Trophoblast cell (in vitro differentiated cells and primary cell): ENCODE results near the gene ACP6.
A peak's percentile ranks its signal among the peaks of the same experiment; 100 is the strongest.

Experiments
- DNase-seq, 2 donors: peaks; one replicate each; pipeline ENCODE4 v3.0.0-alpha.2; 2016
- H2AFZ ChIP-seq: 2 replicates; pipeline ENCODE4 v1.6.1; 2013; ENCODE audit warnings: low read length, moderate library complexity, mild to moderate bottlenecking; ENCODE audit not compliant: insufficient read depth, poor library complexity
- H2AK5ac ChIP-seq: 2 replicates; pipeline ENCODE4 v1.6.1; 2013; ENCODE audit warnings: mild to moderate bottlenecking, low read length
- H2BK120ac ChIP-seq: 2 replicates; pipeline ENCODE4 v1.6.1; 2013; ENCODE audit warnings: low read length, mild to moderate bottlenecking, moderate library complexity; ENCODE audit not compliant: insufficient read depth, poor library complexity
- H2BK12ac ChIP-seq: 2 replicates; pipeline ENCODE4 v1.6.1; 2013; ENCODE audit warnings: mild to moderate bottlenecking, low read length, moderate library complexity
- H2BK5ac ChIP-seq: 2 replicates; pipeline ENCODE4 v1.6.1; 2013; ENCODE audit warnings: low read length, low read depth, moderate library complexity, mild to moderate bottlenecking; ENCODE audit not compliant: poor library complexity
- H3K14ac ChIP-seq: 2 replicates; pipeline ENCODE4 v1.6.1; 2013; ENCODE audit warnings: mild to moderate bottlenecking, low read length
- H3K18ac ChIP-seq: 2 replicates; pipeline ENCODE4 v1.6.1; 2013; ENCODE audit warnings: mild to moderate bottlenecking, low read length
- H3K23ac ChIP-seq: 2 replicates; pipeline ENCODE4 v1.6.1; 2013; ENCODE audit warnings: low read length
- H3K27ac ChIP-seq: 2 replicates; pipeline ENCODE4 v1.5.1; 2013; ENCODE audit warnings: low read depth, mild to moderate bottlenecking, inconsistent platforms, low read length, moderate library complexity
- H3K27me3 ChIP-seq: 2 replicates; pipeline ENCODE4 v1.6.1; 2013; ENCODE audit warnings: inconsistent platforms, mild to moderate bottlenecking, low read length, moderate library complexity; ENCODE audit not compliant: insufficient read depth
- H3K36me3 ChIP-seq, 2 experiments: 1 replicate in 1 of 2; 2 replicates in 1 of 2; pipeline ENCODE4 v1.6.1; 2013; ENCODE audit warnings: low read length in 2 of 2, mild to moderate bottlenecking in 2 of 2, moderate library complexity in 1 of 2; ENCODE audit not compliant: insufficient read depth in 2 of 2, control insufficient read depth in 1 of 2
- H3K4ac ChIP-seq: 2 replicates; pipeline ENCODE4 v1.6.1; 2013; ENCODE audit warnings: low read depth, mild to moderate bottlenecking, low read length, moderate library complexity
- H3K4me1 ChIP-seq, 2 experiments: 1 replicate in 1 of 2; 2 replicates in 1 of 2; pipeline ENCODE4 v1.6.1; 2013; ENCODE audit warnings: low read length in 2 of 2, mild to moderate bottlenecking in 2 of 2, moderate library complexity in 1 of 2; ENCODE audit not compliant: insufficient read depth in 2 of 2, control insufficient read depth in 1 of 2
- H3K4me2 ChIP-seq: 2 replicates; pipeline ENCODE4 v1.6.1; 2013; ENCODE audit warnings: inconsistent platforms, mild to moderate bottlenecking, low read length, moderate library complexity
- H3K4me3 ChIP-seq: 2 replicates; pipeline ENCODE4 v1.5.1; 2013; ENCODE audit warnings: mild to moderate bottlenecking, low read depth, low read length, inconsistent platforms
- H3K79me1 ChIP-seq: one replicate; pipeline ENCODE4 v1.6.1; 2013; ENCODE audit warnings: low read length
- H3K79me2 ChIP-seq: 2 replicates; pipeline ENCODE4 v1.6.1; 2013; ENCODE audit warnings: low read length, mild to moderate bottlenecking; ENCODE audit not compliant: control insufficient read depth, insufficient read depth, poor library complexity
- H3K9ac ChIP-seq: 2 replicates; pipeline ENCODE4 v1.6.1; 2013; ENCODE audit warnings: mild to moderate bottlenecking, low read length
- H3K9me3 ChIP-seq: 2 replicates; pipeline ENCODE4 v1.6.1; 2013; ENCODE audit warnings: low read depth, mild to moderate bottlenecking, control low read depth, inconsistent platforms, low read length; ENCODE audit not compliant: insufficient read depth
- H4K12ac ChIP-seq: 2 replicates; pipeline ENCODE4 v1.6.1; 2013; ENCODE audit warnings: low read depth, mild to moderate bottlenecking, low read length, moderate library complexity
- H4K8ac ChIP-seq: 2 replicates; pipeline ENCODE4 v1.6.1; 2013; ENCODE audit warnings: low read depth, mild to moderate bottlenecking, low read length, moderate library complexity
- H4K91ac ChIP-seq: one replicate; pipeline ENCODE4 v1.6.1; 2013; ENCODE audit warnings: low read depth, mild to moderate bottlenecking, low read length, moderate library complexity
- WGBS: extraction: QIAGEN DNeasy Blood & Tissue Kit; methylation state at CpG from one replicate; pipeline ENCODE4 v1.1.7; 2013; ENCODE audit warnings: missing lambda C conversion rate; ENCODE audit not compliant: insufficient read length, insufficient coverage; ENCODE audit errors: extremely low coverage; 5-methylcytosine and 5-hydroxymethylcytosine counted together

The ACP6 gene

DNA sequence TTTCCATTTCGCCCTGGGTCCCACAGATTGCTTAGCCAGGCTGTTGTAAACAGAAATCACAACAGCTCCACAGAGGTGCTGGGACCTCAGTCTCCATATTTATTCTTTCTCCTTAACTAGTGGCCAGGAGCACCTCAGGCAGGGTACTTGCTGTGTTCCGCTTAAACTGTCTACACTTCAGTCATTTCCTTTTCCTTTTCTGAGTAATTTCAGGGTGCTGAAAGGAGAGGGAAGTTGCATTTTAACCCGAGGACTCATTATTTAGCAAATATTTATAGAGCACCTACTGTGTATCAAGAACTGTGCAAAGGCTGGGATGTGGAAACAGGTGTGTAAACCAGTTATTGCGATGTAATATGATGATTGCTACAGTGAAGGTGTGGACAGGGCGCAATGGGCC is 41.9 kb downstream of the ACP6 start:
- Histone ChIP-seq H3K4me1 (no peaks in the 10 kb centered on the region), H3K9me3 (no peaks in the 10 kb centered on the region), H2BK5ac (no peak overlapping the region), H2BK12ac (no peak overlapping the region), H3K23ac (no peak overlapping the region), H4K12ac (no peak overlapping the region), H2AFZ (no peak overlapping the region), H3K4me3 (no peak overlapping the region), H3K79me2 (no peaks in the 10 kb centered on the region), H3K4ac (no peak overlapping the region), H2AK5ac (no peak overlapping the region), H3K79me1 (no peaks in the 10 kb centered on the region), H4K8ac (no peak overlapping the region), H3K27me3 (no peaks in the 10 kb centered on the region), H3K4me2 (no peak overlapping the region), H3K18ac (no peak overlapping the region), H3K14ac (no peak overlapping the region), H4K91ac (no peak overlapping the region), H3K36me3 (peaks cover 11 to 12% of the 10 kb centered on the region in 2 experiments), H3K27ac (no peak overlapping the region), H3K9ac (no peak overlapping the region), H2BK120ac (no peak overlapping the region)
- no CpG with 5 or more reads among the region's 5 CpGs for WGBS
- no peak for DNase-seq

DNA sequence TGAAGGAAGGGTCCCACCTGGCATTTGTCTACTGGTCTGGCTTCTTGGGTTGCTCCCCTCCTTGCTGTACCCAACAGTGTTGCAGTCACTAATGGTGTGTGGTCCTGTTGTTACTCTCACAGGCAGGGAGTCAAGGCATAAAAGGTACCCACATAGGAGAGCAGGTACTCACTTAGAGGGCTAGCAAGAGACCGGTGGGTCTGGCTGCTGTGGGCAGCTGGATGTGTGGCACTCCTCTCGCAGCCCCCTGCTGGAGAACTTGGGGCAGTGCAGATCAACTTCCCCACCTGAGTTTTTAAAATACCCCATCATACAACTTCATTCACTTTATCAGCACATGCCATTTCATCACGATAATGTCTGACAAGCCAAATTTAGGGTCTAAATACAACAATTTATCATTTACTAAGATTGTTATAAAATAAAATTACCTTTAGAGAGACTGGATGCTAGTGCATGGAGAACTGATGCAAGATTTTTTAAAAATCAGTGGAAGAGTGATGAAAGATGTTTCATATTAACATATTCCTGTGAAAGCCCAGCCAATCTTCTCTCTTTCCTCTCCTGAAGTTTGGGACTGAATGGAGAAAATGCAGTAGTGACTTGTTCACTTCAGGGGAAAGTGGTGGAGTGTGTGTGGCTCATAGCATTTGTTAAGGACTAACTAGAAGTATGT is 42.8 kb downstream of the ACP6 start:
- Histone ChIP-seq H3K9ac (no peak overlapping the region), H3K4ac (no peak overlapping the region), H2AFZ (no peak overlapping the region), H3K14ac (no peak overlapping the region), H2BK5ac (no peak overlapping the region), H4K91ac (no peak overlapping the region), H2BK120ac (no peak overlapping the region), H2BK12ac (no peak overlapping the region), H3K9me3 (no peaks in the 10 kb centered on the region), H3K27ac (no peak overlapping the region), H2AK5ac (no peak overlapping the region), H4K12ac (no peak overlapping the region), H3K79me1 (no peaks in the 10 kb centered on the region), H3K23ac (no peak overlapping the region), H3K36me3 (peaks cover 11 to 12% of the 10 kb centered on the region in 2 experiments), H3K18ac (no peak overlapping the region), H4K8ac (no peak overlapping the region), H3K4me1 (no peaks in the 10 kb centered on the region), H3K4me3 (no peak overlapping the region), H3K79me2 (no peaks in the 10 kb centered on the region), H3K4me2 (no peak overlapping the region), H3K27me3 (no peaks in the 10 kb centered on the region)
- WGBS: no CpG with 5 or more reads among the region's 3 CpGs
- DNase-seq: peak; percentile 32 to 68

DNA sequence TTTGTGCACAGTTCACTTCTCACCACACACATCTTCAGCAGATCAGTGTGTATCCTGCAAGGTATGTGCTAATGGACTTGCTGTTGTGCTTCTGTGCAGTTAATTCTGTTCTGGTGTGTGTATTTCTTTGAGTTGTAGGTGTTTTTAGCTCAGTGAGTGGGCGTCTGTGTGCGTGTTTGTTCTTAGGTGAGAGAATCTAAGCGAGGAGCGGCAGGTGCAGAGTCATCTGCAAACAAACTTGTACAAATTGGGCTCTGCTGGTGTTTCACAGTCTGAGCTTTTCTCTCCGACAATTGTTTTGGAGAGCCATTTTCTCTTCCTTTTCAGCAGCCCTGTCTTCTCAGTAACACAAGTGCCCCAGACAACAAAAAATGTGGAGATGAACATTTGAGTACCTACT is 43.6 kb downstream of the ACP6 start:
- Histone ChIP-seq H2BK5ac (no peak overlapping the region), H3K23ac (no peak overlapping the region), H2BK12ac (no peak overlapping the region), H3K27ac (no peak overlapping the region), H3K18ac (no peak overlapping the region), H3K79me2 (no peaks in the 10 kb centered on the region), H3K27me3 (no peaks in the 10 kb centered on the region), H4K8ac (no peak overlapping the region), H3K36me3 (peaks cover 12 to 14% of the 10 kb centered on the region in 2 experiments), H3K9ac (no peak overlapping the region), H3K4me2 (no peak overlapping the region), H2AK5ac (no peak overlapping the region), H3K79me1 (no peaks in the 10 kb centered on the region), H3K14ac (no peak overlapping the region), H2BK120ac (no peak overlapping the region), H4K91ac (no peak overlapping the region), H3K9me3 (no peaks in the 10 kb centered on the region), H2AFZ (no peak overlapping the region), H3K4me3 (no peak overlapping the region), H4K12ac (no peak overlapping the region), H3K4ac (no peak overlapping the region), H3K4me1 (no peaks in the 10 kb centered on the region)
- no peak for DNase-seq
- WGBS: no CpG with 5 or more reads among the region's 5 CpGs

DNA sequence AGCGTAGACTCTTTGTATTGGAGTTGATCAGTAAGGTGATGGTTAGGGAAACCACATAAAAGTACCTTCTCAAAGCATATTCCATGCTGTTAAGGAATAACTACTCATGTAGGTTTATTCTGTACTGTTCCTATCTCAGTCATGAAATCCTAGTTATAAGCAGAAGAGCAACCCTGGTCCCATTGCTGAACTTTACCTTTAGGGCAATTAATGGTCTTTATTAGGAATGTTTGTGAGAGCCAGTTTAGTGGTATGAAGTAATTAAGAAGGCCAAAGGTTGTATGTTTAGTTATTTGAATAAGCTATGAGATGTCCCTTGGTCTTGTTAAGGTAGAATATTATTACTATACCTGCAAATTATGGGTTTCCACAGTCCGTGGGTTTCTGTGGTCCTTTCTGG is 44.0 kb downstream of the ACP6 start:
- Histone ChIP-seq H3K14ac (no peak overlapping the region), H3K27me3 (no peaks in the 10 kb centered on the region), H3K36me3 (peaks cover 12 to 17% of the 10 kb centered on the region in 2 experiments), H3K79me1 (no peaks in the 10 kb centered on the region), H3K79me2 (no peaks in the 10 kb centered on the region), H3K9ac (no peak overlapping the region), H3K27ac (no peak overlapping the region), H3K23ac (no peak overlapping the region), H4K91ac (no peak overlapping the region), H2AK5ac (no peak overlapping the region), H3K4me1 (no peaks in the 10 kb centered on the region), H3K18ac (no peak overlapping the region), H4K12ac (no peak overlapping the region), H2BK5ac (no peak overlapping the region), H3K4ac (no peak overlapping the region), H3K4me2 (no peak overlapping the region), H3K4me3 (no peak overlapping the region), H4K8ac (no peak overlapping the region), H2BK120ac (no peak overlapping the region), H2AFZ (no peak overlapping the region), H3K9me3 (no peaks in the 10 kb centered on the region), H2BK12ac (no peak overlapping the region)
- no peak for DNase-seq
- no CpG with 5 or more reads among the region's 2 CpGs for WGBS
